ENCODE measurements around the gene SREK1.
"Not testable (repeated sequence)": the region's sequence is repeated elsewhere in the genome, so short reads cannot be mapped to it uniquely, and the experiment has no call there.

- not testable (repeated sequence) for TF ChIP-seq POLR2AphosphoS5, CTCF, POLR2A, EP300 (IDR thresholded peaks at IDR 0.05)
Measured at GRCh38 chr5:66222896-66223295, 78.8 kb downstream of the SREK1 start.
